ENCODE measurements around the gene HLA-DQA1.
"Not testable (repeated sequence)": the region's sequence is repeated elsewhere in the genome, so short reads cannot be mapped to it uniquely, and the experiment has no call there.

Gene HLA-DQA1

GRCh38 chr6:32642720-32643106 lies 5.5 kb downstream of the HLA-DQA1 start:
- Histone ChIP-seq H3K27ac (no peak overlapping the region), H3K4me3 (no peak overlapping the region)
- no peak for DNase-seq (ENCODE audit: low spot score)
- TF ChIP-seq CTCF (IDR thresholded peaks at IDR 0.05) = no peak

GRCh38 chr6:32643904-32644303 lies 6.7 kb downstream of the HLA-DQA1 start:
- H3K4me3 ChIP-seq = no peak overlapping the region
- no peak overlapping the region for H3K27ac ChIP-seq
- TF ChIP-seq CTCF (IDR thresholded peaks at IDR 0.05) = no peak
- no peak for DNase-seq (ENCODE audit: low spot score)

- Histone ChIP-seq H3K4me3 (no peak overlapping the region), H3K27ac (no peak overlapping the region)
- DNase-seq (ENCODE audit: low spot score) = no peak
- TF ChIP-seq CTCF (IDR thresholded peaks at IDR 0.05) = no peak
These were observed 8.0 kb downstream of the HLA-DQA1 start for GRCh38 chr6:32645047-32645703.

GRCh38 chr6:32655203-32655710 lies 18.1 kb downstream of the HLA-DQA1 start:
- TF ChIP-seq CTCF (IDR thresholded peaks at IDR 0.05) = no peak
- Histone ChIP-seq H3K4me3 (no peak overlapping the region), H3K27ac (no peak overlapping the region)
- DNase-seq (ENCODE audit: low spot score) = no peak

- H3K4me3 ChIP-seq; DNase-seq (ENCODE audit: low spot score); H3K27ac ChIP-seq: not testable (repeated sequence)
These were observed 20.1 kb downstream of the HLA-DQA1 start for GRCh38 chr6:32657329-32657728.

- DNase-seq (ENCODE audit: low spot score); H3K4me3 ChIP-seq; H3K27ac ChIP-seq: not testable (repeated sequence)
These were observed 20.6 kb downstream of the HLA-DQA1 start for GRCh38 chr6:32657819-32658218.

GRCh38 chr6:32658268-32658897 lies 21.2 kb downstream of the HLA-DQA1 start:
- Histone ChIP-seq H3K27ac (no peak overlapping the region), H3K4me3 (no peak overlapping the region)
- no peak for TF ChIP-seq CTCF (IDR thresholded peaks at IDR 0.05)
- no peak for DNase-seq (ENCODE audit: low spot score)

GRCh38 chr6:32659856-32660595 lies 22.8 kb downstream of the HLA-DQA1 start:
- H3K27ac ChIP-seq = no peak overlapping the region
- DNase-seq (ENCODE audit: low spot score) = no peak
- H3K4me3 ChIP-seq = no peak overlapping the region
- no peak for TF ChIP-seq CTCF (IDR thresholded peaks at IDR 0.05)

All from coronary artery (tissue), 2 donors.